H1 (cell line): Measurements from ENCODE around the gene FOXA3. TPM values are rescaled to one million over a fixed set of nuclear protein-coding genes. Genes with fewer than 3 reads are reported as not detected.
A peak's percentile ranks its signal among the peaks of the same experiment; 100 is the strongest.

Experiments used
- CTCF ChIA-PET: fragments of 300-600 bp; sonication (Branson Sonifier 250); formaldehyde crosslinking; loops from one replicate; lab custom pipeline; 2021; ENCODE audit not compliant: partially characterized antibody; lab: Charles Lee
- POLR2A ChIA-PET: fragments of 300-600 bp; sonication (Branson Sonifier 250); formaldehyde crosslinking; loops from one replicate; lab custom pipeline; 2021; ENCODE audit warnings: inconsistent platforms; ENCODE audit not compliant: partially characterized antibody; lab: Charles Lee
- DNase-seq, 2 experiments: peaks; one replicate each; pipeline versions ENCODE4 v3.0.0 to v3.0.0-alpha.2; 2010 to 2022; ENCODE audit warnings: low spot score in 2 of 2, low read depth in 1 of 2, mixed read lengths in 1 of 2
- FAIRE-seq: peaks from 2 replicates; lab custom pipeline; 2011; peaks lifted over from hg19 to GRCh38; lab: Jason Lieb, UNC
- H2AFZ ChIP-seq: 2 replicates; pipeline ENCODE4 v1.8.1; 2012; ENCODE audit warnings: low read length, inconsistent platforms
- H2AK5ac ChIP-seq: 2 replicates; pipeline ENCODE4 v1.6.1; 2013; ENCODE audit warnings: low read depth, low read length
- H2BK120ac ChIP-seq: replicated peaks from 2 replicates; pipeline ENCODE3; 2013; ENCODE audit warnings: low read depth, low read length, inconsistent platforms
- H2BK12ac ChIP-seq: 2 replicates; pipeline ENCODE4 v1.6.1; 2013; ENCODE audit warnings: low read depth, low read length
- H2BK15ac ChIP-seq: 2 replicates; pipeline ENCODE4 v1.6.1; 2013; ENCODE audit warnings: low read length
- H2BK20ac ChIP-seq: 2 replicates; pipeline ENCODE4 v1.6.1; 2013; ENCODE audit warnings: low read length
- H2BK5ac ChIP-seq: 2 replicates; pipeline ENCODE4 v1.6.1; 2013; ENCODE audit warnings: low read depth, low read length
- H3K14ac ChIP-seq: 2 replicates; pipeline ENCODE4 v1.6.1; 2013; ENCODE audit warnings: inconsistent platforms; ENCODE audit not compliant: insufficient read length
- H3K18ac ChIP-seq: 2 replicates; pipeline ENCODE4 v1.6.1; 2013; ENCODE audit warnings: low read length; ENCODE audit errors: extremely low read depth
- H3K23ac ChIP-seq: 2 replicates; pipeline ENCODE4 v1.6.1; 2013; ENCODE audit warnings: inconsistent platforms; ENCODE audit not compliant: insufficient read length
- H3K23me2 ChIP-seq: 2 replicates; pipeline ENCODE4 v1.6.1; 2013; ENCODE audit warnings: low read depth, low read length
- H3K27ac ChIP-seq: 2 replicates; pipeline ENCODE4 v1.6.1; 2011; ENCODE audit warnings: low read depth, low read length, inconsistent platforms
- H3K27me3 ChIP-seq, 4 experiments: replicated peaks in 1 of 4; 1 replicate in 1 of 4; 2 replicates in 3 of 4; pipeline versions ENCODE4 v1.6.1 to v1.8.1; 2011 to 2013; ENCODE audit warnings: low read length in 3 of 4, mild to moderate bottlenecking in 3 of 4, inconsistent platforms in 2 of 4, mixed read lengths in 2 of 4, moderate library complexity in 1 of 4; ENCODE audit not compliant: control insufficient read depth in 3 of 4, insufficient read depth in 3 of 4; ENCODE audit errors: extremely low read depth in 1 of 4
- H3K36me3 ChIP-seq, 4 experiments: 2 replicates each; pipeline versions ENCODE4 v1.6.1 to v1.8.1; 2011 to 2013; ENCODE audit warnings: mild to moderate bottlenecking in 4 of 4, low read length in 3 of 4, moderate library complexity in 2 of 4, control low read depth in 1 of 4, inconsistent platforms in 1 of 4; ENCODE audit not compliant: insufficient read depth in 4 of 4, control insufficient read depth in 2 of 4
- H3K4ac ChIP-seq: replicated peaks from 2 replicates; pipeline ENCODE3; 2013; ENCODE audit warnings: low read length, low read depth, mixed read lengths, inconsistent platforms; ENCODE audit not compliant: insufficient read length
- H3K4me1 ChIP-seq, 4 experiments: replicated peaks in 1 of 4; 1 replicate in 1 of 4; 2 replicates in 3 of 4; pipeline versions ENCODE4 v1.6.1 to v1.8.1; 2011 to 2013; ENCODE audit warnings: low read length in 3 of 4, inconsistent platforms in 2 of 4, mixed read lengths in 1 of 4; ENCODE audit not compliant: insufficient read depth in 4 of 4, control insufficient read depth in 3 of 4
- H3K4me2 ChIP-seq, 2 experiments: 2 replicates each; pipeline versions ENCODE4 v1.6.1 to v1.8.1; 2011 to 2013; ENCODE audit warnings: low read depth in 2 of 2, low read length in 2 of 2, control low read depth in 1 of 2, inconsistent platforms in 1 of 2, mild to moderate bottlenecking in 1 of 2; ENCODE audit not compliant: insufficient read depth in 1 of 2
- H3K4me3 ChIP-seq, 4 experiments: fragments of 200-600, 300-600 bp in 1 of 4; sonication (generic), shearing (Covaris generic), sonication (Bioruptor Twin) in 1 of 4; 2 replicates each; pipeline versions ENCODE4 v1.5.1 to v1.8.1; 2011 to 2016; ENCODE audit warnings: low read length in 4 of 4, low read depth in 3 of 4, control low read depth in 2 of 4, inconsistent platforms in 2 of 4, mild to moderate bottlenecking in 2 of 4, mixed read lengths in 1 of 4, moderate library complexity in 1 of 4; ENCODE audit not compliant: insufficient read depth in 2 of 4; ENCODE audit errors: extremely low read depth in 1 of 4
- H3K56ac ChIP-seq: replicated peaks from 2 replicates; pipeline ENCODE3; 2013; ENCODE audit warnings: low read depth, mild to moderate bottlenecking, mixed read lengths, low read length, inconsistent platforms; ENCODE audit not compliant: insufficient read length
- H3K79me1 ChIP-seq: 2 replicates; pipeline ENCODE4 v1.6.1; 2013; ENCODE audit warnings: low read depth, low read length, control low read depth
- H3K79me2 ChIP-seq, 2 experiments: 2 replicates each; pipeline versions ENCODE4 v1.6.1 to v1.8.1; 2012 to 2013; ENCODE audit warnings: low read length in 2 of 2, mild to moderate bottlenecking in 2 of 2, inconsistent platforms in 1 of 2; ENCODE audit not compliant: insufficient read depth in 2 of 2, control insufficient read depth in 1 of 2
- H3K9ac ChIP-seq, 4 experiments: replicated peaks in 1 of 4; 1 replicate in 1 of 4; 2 replicates in 3 of 4; pipeline versions ENCODE4 v1.6.1 to v1.8.1; 2011 to 2013; ENCODE audit warnings: low read depth in 3 of 4, low read length in 3 of 4, control low read depth in 2 of 4, mild to moderate bottlenecking in 2 of 4, moderate library complexity in 2 of 4, inconsistent platforms in 1 of 4; ENCODE audit errors: extremely low read depth in 1 of 4
- H3K9me3 ChIP-seq, 2 experiments: 2 replicates each; pipeline versions ENCODE4 v1.6.1 to v1.8.1; 2012 to 2013; ENCODE audit warnings: mild to moderate bottlenecking in 2 of 2, moderate library complexity in 2 of 2, control low read depth in 1 of 2, inconsistent platforms in 1 of 2, low read depth in 1 of 2, low read length in 1 of 2, mixed read lengths in 1 of 2; ENCODE audit not compliant: insufficient read depth in 2 of 2
- H4K20me1 ChIP-seq, 2 experiments: replicated peaks in 1 of 2; 2 replicates each; pipeline versions ENCODE3 to v1.8.1; 2011 to 2013; ENCODE audit warnings: inconsistent platforms in 2 of 2, low read length in 2 of 2, mild to moderate bottlenecking in 1 of 2; ENCODE audit not compliant: insufficient read depth in 2 of 2, control insufficient read depth in 1 of 2
- H4K5ac ChIP-seq: 2 replicates; pipeline ENCODE4 v1.6.1; 2013; ENCODE audit warnings: low read length, low read depth, mixed read lengths, inconsistent platforms; ENCODE audit not compliant: insufficient read length
- H4K8ac ChIP-seq: 2 replicates; pipeline ENCODE4 v1.8.0; 2013; ENCODE audit warnings: mild to moderate bottlenecking, moderate library complexity, low read length, inconsistent platforms; ENCODE audit not compliant: insufficient read depth; ENCODE audit errors: extremely low read depth
- H4K91ac ChIP-seq: replicated peaks from 2 replicates; pipeline ENCODE3; 2013; ENCODE audit warnings: low read length, mixed read lengths, inconsistent platforms; ENCODE audit not compliant: insufficient read length
- BRCA1 ChIP-seq: IDR thresholded peaks from 2 replicates; pipeline ENCODE4 v1.6.1; 2012; ENCODE audit warnings: low read depth, low read length, improper control_type of control experiment
- CREB1 ChIP-seq: IDR thresholded peaks from 2 replicates; pipeline ENCODE4 v1.6.1; 2012; ENCODE audit warnings: inconsistent platforms
- HDAC2 ChIP-seq, 2 experiments: fragments of 300-600 bp in 1 of 2; sonication (generic) in 1 of 2; IDR thresholded peaks; 2 replicates each; pipeline ENCODE4 v1.6.1; 2011 to 2012; ENCODE audit warnings: low read depth in 2 of 2, low read length in 2 of 2, mild to moderate bottlenecking in 2 of 2, moderate library complexity in 2 of 2, borderline replicate concordance in 1 of 2, inconsistent platforms in 1 of 2
- JUND ChIP-seq: IDR thresholded peaks from 2 replicates; pipeline ENCODE4 v1.6.1; 2011; ENCODE audit warnings: mild to moderate bottlenecking, improper control_type of control experiment, low read length
- KDM1A ChIP-seq: fragments of 200-600, 300-600 bp; sonication (generic); IDR thresholded peaks from 2 replicates; pipeline ENCODE4 v1.7.1; 2016; ENCODE audit warnings: mild to moderate bottlenecking, low read length, borderline replicate concordance
- RXRA ChIP-seq: IDR thresholded peaks from 2 replicates; pipeline ENCODE4 v1.6.1; 2011; ENCODE audit warnings: low read depth, mild to moderate bottlenecking, low read length, moderate library complexity; ENCODE audit not compliant: insufficient read depth
- SIX5 ChIP-seq: IDR thresholded peaks from 2 replicates; pipeline ENCODE4 v1.6.1; 2011; ENCODE audit warnings: mild to moderate bottlenecking, low read depth, low read length
- SP1 ChIP-seq: IDR thresholded peaks from 2 replicates; pipeline ENCODE4 v1.6.1; 2011; ENCODE audit warnings: low read depth, low read length
- TBP ChIP-seq: IDR thresholded peaks from 2 replicates; pipeline ENCODE4 v1.6.1; 2011; ENCODE audit warnings: low read depth, low read length, improper control_type of control experiment
- TEAD4 ChIP-seq: IDR thresholded peaks from 2 replicates; pipeline ENCODE4 v1.6.1; 2012; ENCODE audit warnings: low read depth, low read length, inconsistent platforms, mixed read lengths
- WGBS, 2 experiments: shearing (Covaris generic) in 1 of 2; methylation state at CpG; one replicate each; pipeline versions ENCODE4 v1.1.6 to v1.1.7; 2013 to 2015; ENCODE audit warnings: low lambda C conversion rate in 2 of 2, mixed read lengths in 2 of 2, inconsistent platforms in 1 of 2, low coverage in 1 of 2, missing lambda C conversion rate in 1 of 2; ENCODE audit not compliant: insufficient replicate concordance in 2 of 2, insufficient coverage in 1 of 2, insufficient read length in 1 of 2; ENCODE audit errors: extremely low coverage in 1 of 2, missing lambda C conversion rate in 1 of 2; 5-methylcytosine and 5-hydroxymethylcytosine counted together
- polyA plus RNA-seq, 7 experiments: library from polyadenylated mRNA; depleted of rRNA in 3 of 7; stranded (reverse) in 5 of 7; unstranded in 2 of 7; fragments of >200 nt in 5 of 7; fragments of 200-250 nt in 2 of 7; gene quantifications; 1 replicate in 5 of 7; 2 replicates in 1 of 7; 4 replicates in 1 of 7; pipeline versions ENCODE4 v1.2.1 to v1.2.3, GENCODE V29; 2011 to 2013; ENCODE audit warnings: missing spikeins in 2 of 7, mixed read lengths in 2 of 7
- total RNA-seq: library from RNA; stranded (reverse); fragmentation: NEBNext Ultra II Directional; extraction: Animal tissue kit (Norgen Biotek cat#: 25700); gene quantifications from 2 replicates; pipeline ENCODE4 v1.2.1, GENCODE V29; 2021
- TF ChIP-seq, protein P1 (sequence below): IDR thresholded peaks from 2 replicates; pipeline ENCODE4 v1.6.1; 2012; ENCODE audit warnings: inconsistent platforms

Gene FOXA3
- total and polyA plus RNA-seq, 2 of the 8 experiments (the other 6 are each of a cell fraction or from before 2014, with no cell fraction given) = 20.2 to 49.1 TPM

DNA sequence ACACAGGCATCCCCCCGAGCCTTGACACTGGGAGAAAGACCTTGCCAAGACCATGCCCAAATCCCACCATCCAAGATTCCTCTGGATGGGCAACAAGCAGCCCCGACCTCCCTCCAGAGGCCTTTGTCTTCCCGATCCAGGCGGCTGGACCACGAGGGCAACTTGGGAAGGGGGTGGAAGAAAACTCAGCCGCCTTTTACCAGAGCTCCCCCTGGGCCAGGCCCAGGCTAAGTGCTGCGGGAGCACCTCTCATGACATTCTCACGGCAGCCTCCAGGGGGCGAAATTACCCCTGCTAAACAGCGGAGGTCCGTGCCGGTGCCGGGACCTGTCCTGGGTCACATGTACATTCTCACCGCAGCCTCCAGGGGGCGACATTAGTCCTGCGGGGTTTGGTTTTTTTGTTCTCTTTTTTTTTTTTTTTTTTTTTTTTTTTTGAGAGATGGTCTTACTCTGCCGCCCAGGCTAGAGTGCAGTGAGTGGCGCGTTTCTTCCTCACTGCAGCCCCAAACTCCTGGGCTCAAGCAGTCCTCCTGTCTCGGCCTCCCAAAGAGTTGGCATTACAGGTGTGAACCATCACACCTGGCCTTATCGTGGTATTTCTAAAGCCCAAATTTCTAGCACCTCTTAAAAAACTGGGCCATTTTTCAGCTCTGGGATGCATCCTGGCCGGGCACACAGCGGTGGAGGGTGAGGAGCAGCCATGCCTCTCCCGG is 47.0 kb upstream of the FOXA3 start:
- ChIA-PET CTCF (interaction anchor here (0.6 to 8.8 kb wide), 42 partner anchors 10 to 755 kb away, joined by 3 to 107 read pairs (median 5); partner anchors contain the start of genes DMPK, DMWD, IRF2BP1 and MYPOP), POLR2A (interaction anchor here (1.1 to 12.6 kb wide), 21 partner anchors 8 to 102 kb away, joined by 3 to 175 read pairs (median 5); partner anchors contain the start of genes DMPK, FOXA3, IRF2BP1 and SIX5)
- Histone ChIP-seq H3K27me3 (no peaks in the 10 kb centered on the region), H3K9me3 (no peaks in the 10 kb centered on the region), H3K14ac (no peak overlapping the region), H3K56ac (no peak overlapping the region), H3K79me2 (no peaks in the 10 kb centered on the region), H3K79me1 (no peaks in the 10 kb centered on the region; the same call in 1 of the 2 replicates), H3K23ac (no peak overlapping the region), H3K23me2 (peaks cover 16% of the 10 kb centered on the region), H3K4me3 (peak overlapping the region; percentile 42 to 68 (median 52); a peak in 6 of 8 replicates), H2BK12ac (peak overlapping the region; percentile 78), H2AFZ (no peak overlapping the region), H2BK120ac (no peak overlapping the region), H4K8ac (peak overlapping the region; percentile 94), H3K4ac (peak overlapping the region; percentile 0), H2AK5ac (peak overlapping the region; percentile 79; the same call in 1 of the 2 replicates), H2BK20ac (no peak overlapping the region), H4K20me1 (peaks cover 0 to 4% of the 10 kb centered on the region in 2 experiments), H4K91ac (peak overlapping the region; percentile 12), H2BK5ac (peak overlapping the region; percentile 64; the same call in 1 of the 2 replicates), H4K5ac (peak overlapping the region; percentile 28), H3K4me1 (peaks cover 0 to 23% (median 20%) of the 10 kb centered on the region in 4 experiments; a peak in 6 of 7 replicates), H3K4me2 (peak overlapping the region; percentile 85 to 88), H3K36me3 (peaks cover 3 to 17% (median 10%) of the 10 kb centered on the region in 4 experiments; a peak in 6 of 8 replicates), H3K27ac (peak overlapping the region; percentile 86), H3K9ac (peak overlapping the region in 3 of 4 experiments; percentile 38 to 85 (median 78); a peak in 6 of 7 replicates), H3K18ac (peak overlapping the region; percentile 72), H2BK15ac (no peak overlapping the region; the same call in 1 of the 2 replicates)
- DNase-seq = peak; percentile 95 to 100
- FAIRE-seq = peak; percentile 92
- 18% methylated on average over 23 of the region's 24 CpGs; no CpG with 5 or more reads in 1 of the 2 experiments for WGBS, 2 experiments
- TF ChIP-seq SP1 (peak; percentile 61), CREB1 (peak; percentile 23; the same call in 1 of the 2 replicates), RXRA (0 out of 2 replicates have a peak, but pooled peaks have one; percentile 35), HDAC2 (IDR thresholded peaks at IDR 0.05; ENCODE audit: borderline replicate concordance in 1 of 2, low read depth in 2 of 2, low read length in 2 of 2) (no peak), BRCA1 (0 out of 2 replicates have a peak, but pooled peaks have one; percentile 4), TBP (peak; percentile 42), SIX5 (no peak), TEAD4 (peak; percentile 58; the same call in 1 of the 2 replicates), JUND (peak; percentile 68; the same call in 1 of the 2 replicates), KDM1A (no peak)
- TF ChIP-seq, protein P1, sequence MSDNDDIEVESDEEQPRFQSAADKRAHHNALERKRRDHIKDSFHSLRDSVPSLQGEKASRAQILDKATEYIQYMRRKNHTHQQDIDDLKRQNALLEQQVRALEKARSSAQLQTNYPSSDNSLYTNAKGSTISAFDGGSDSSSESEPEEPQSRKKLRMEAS = peak; percentile 79
